Measurements from ENCODE around the gene ARHGAP24.
"Not testable (repeated sequence)": the region's sequence is repeated elsewhere in the genome, so short reads cannot be mapped to it uniquely, and the experiment has no call there.

The ARHGAP24 gene

GRCh38 chr4:85994576-85994975, 519.6 kb downstream of the ARHGAP24 start:
- no peak for DNase-seq (ENCODE audit: extremely low read depth in 1 of 2, low read depth in 1 of 2)

GRCh38 chr4:85995361-85995760, 520.4 kb downstream of the ARHGAP24 start:
- no peak for DNase-seq (ENCODE audit: extremely low read depth in 1 of 2, low read depth in 1 of 2)

DNA sequence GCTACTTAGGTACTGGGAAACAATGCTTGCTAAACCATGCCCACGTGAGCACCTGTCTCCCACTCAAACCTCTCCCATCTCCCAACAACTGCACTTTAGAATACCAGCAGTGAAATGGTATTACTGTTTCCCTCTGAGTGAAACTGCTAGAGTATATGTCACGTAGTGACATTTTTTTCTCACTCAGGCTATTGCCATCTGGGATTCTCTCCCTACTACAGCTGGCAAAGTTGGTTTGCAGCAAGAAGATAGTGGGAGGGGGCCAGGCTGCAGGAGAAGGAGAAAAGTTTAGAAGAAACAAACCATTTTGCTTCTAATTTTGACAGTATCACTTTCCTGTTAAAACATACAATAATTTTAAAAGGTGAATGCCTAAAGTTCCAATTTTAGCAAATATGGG, 526.6 kb downstream of the ARHGAP24 start:
- no peak for DNase-seq (ENCODE audit: extremely low read depth in 1 of 2, low read depth in 1 of 2)

GRCh38 chr4:86004030-86004429, 529.1 kb downstream of the ARHGAP24 start:
- no peak for DNase-seq (ENCODE audit: extremely low read depth in 1 of 2, low read depth in 1 of 2)

DNA sequence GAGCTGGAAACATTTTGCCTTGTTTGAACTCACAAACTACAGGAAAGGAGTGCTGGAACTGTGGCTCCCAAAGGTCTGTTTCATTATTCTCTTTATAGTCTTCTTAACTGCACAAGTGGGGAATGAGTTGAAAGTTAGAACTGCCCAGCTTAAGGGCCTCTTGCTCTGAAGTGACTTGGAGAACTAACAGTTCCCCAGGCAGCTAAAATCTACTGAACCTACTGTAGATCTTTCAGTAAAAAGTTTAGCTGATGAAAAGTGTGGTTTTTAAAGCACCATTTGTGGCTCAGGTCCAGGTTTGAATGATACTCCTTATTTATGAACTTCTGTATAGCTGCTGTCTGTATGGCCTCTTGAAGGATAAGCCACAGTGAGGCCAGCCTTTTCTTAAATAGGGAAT, 531.1 kb downstream of the ARHGAP24 start:
- no peak for DNase-seq (ENCODE audit: extremely low read depth in 1 of 2, low read depth in 1 of 2)

DNA sequence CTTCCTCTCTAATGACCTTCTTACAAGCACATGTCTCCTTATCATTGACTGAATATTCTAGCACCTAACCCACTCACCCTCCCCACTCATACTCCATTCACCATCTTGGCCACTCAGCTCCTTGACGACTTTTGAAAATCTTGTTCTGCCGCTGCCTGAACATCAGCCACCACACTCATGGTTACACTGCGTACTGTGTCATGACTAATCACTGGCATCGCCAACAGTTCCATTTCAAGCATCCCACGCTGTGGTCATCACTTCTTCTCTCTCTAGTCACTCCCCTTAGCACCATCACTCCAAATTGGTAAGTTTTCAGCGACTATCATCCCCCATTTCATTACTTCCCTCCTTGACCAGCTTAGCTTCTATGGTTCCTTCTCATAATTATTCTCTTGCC, 532.1 kb downstream of the ARHGAP24 start:
- no peak for DNase-seq (ENCODE audit: extremely low read depth in 1 of 2, low read depth in 1 of 2)

DNA sequence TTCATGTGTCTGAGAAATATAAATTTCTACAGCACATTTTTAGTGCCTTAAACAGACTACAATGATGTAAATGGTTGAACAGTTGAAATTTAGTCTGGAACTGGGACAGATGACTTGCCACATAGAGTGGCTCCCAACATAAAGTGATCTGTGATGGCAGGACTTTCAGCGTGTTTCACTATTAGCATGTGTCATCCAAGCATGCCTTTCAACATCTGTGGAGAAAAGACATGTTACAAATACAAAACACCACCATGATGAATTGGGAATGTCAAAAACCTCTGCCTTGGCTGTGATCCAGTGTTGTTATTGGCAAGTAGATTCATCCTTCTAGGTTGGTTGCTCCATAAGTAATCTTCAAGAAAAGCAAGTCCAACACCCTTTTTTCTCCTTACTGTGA, 536.2 kb downstream of the ARHGAP24 start:
- no peak for DNase-seq (ENCODE audit: extremely low read depth in 1 of 2, low read depth in 1 of 2)

DNA sequence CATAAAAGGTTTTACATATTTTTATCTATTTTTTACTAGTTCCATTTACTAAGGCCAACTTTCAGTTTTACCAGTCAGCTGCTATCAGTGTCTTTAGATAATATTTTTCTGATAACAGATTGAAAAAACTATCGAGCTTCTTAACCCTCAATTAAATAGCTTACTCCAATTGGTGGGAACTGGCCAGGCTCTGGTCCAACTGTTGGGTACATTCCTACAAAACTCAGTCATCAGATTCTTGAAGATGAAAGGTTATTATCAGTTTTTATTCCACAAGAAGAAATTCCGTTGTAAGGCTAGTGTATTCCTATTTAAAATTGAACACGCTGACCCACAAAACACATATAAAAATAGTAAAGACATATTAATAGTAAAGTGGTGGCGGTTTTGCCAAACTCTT, 538.7 kb downstream of the ARHGAP24 start:
- DNase-seq (ENCODE audit: extremely low read depth in 1 of 2, low read depth in 1 of 2), result no peak

- DNase-seq (ENCODE audit: extremely low read depth in 1 of 2, low read depth in 1 of 2), result no peak
Observed at GRCh38 chr4:86014599-86014998, 539.6 kb downstream of the ARHGAP24 start.

DNA sequence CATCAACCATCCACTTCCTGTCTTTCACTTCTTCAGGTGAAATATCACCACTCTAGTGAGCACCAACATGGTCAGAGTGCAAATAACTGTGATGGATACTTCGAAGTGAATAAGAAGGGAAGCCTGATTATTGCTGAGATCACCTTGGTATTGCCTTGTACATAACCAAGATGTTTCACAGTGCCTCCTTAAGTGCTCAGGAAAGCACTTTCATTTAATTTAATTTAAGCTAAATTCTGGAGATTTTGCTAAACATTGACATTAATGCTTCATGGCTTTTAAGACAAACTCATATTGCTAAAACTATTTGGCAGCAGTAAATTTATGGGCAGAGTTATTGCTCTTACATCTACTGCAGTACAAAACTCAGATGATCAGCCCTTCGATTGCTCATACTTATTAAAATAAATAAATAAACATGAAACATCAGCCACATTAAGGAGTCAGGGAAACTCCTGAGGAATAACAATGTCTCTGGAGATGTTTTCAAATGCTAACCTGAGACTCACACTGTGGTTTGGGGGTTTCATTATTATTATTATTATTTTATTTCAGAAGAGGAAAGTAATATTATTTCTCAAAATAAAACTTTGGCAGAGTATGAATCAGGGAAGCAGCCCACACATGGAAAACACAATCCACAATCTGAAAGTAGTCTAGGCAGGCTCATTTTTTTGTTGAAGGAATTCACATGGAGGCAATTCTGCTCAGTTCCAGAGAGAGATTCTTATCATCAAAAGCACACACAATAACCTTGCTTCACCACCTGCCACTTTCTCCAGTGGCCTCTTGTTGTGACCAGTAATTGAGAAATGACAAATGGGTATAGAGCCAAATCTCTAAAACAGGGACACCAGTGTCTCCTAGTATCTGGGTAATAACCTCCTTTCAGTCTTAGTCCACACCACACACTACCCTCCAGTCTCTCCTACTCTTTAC, 540.7 kb downstream of the ARHGAP24 start:
- DNase-seq (ENCODE audit: extremely low read depth in 1 of 2, low read depth in 1 of 2), result no peak

DNA sequence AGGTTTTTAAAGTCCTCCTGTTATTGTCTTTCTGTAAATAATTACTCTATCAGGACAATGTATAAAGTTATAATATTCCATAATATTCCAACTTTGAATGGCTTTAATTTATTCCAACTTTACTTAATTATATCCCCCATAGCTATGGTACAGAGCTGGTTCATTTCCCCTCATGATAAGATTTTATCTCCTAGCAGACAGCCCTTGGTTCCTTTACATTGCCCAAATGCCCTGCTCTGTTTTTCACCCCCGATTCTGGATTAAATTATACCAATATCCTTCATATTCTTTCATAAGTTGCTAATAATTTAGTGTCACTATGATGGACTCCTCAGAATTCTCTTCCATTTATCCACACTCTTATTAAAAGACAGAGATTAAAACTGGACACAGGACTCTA, 544.4 kb downstream of the ARHGAP24 start:
- DNase-seq (ENCODE audit: extremely low read depth in 1 of 2, low read depth in 1 of 2), result no peak

DNA sequence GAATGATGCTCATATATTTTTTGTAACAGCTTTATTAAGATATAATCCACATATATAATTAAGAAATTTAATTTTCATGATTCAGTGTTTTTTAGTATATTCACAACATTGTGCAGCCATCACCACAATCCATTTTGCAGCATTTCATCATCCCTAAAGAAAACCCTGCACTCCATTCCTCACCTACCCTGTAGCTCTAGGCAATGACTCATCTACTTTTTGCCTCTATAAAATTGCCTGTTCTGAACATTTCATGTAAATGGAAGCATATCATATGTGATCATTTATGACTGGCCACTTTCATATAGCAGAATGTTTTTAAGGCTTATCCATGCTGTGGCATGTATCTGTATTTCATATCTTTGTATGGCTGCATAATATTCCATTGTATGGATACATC, 545.0 kb downstream of the ARHGAP24 start:
- no peak for DNase-seq (ENCODE audit: extremely low read depth in 1 of 2, low read depth in 1 of 2)

DNA sequence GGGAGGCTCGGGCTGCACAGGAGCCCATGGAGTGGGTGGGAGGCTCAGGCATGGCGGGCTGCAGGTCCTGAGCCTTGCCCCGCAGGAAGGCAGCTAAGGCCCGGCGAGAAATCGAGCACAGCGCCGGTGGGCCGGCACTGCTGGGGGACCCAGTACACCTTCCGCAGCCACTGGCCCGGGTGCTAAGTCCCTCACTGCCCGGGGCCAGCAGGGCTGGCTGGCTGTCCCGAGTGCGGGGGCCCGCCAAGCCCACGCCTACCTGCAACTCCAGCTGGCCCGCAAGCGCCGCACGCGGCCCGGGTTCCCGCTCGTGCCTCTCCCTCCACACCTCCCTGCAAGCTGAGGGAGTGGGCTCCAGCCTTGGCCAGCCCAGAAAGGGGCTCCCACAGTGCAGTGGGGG, 546.7 kb downstream of the ARHGAP24 start:
- DNase-seq (ENCODE audit: extremely low read depth in 1 of 2, low read depth in 1 of 2), result not testable (repeated sequence)

- DNase-seq (ENCODE audit: extremely low read depth in 1 of 2, low read depth in 1 of 2), result no peak
Observed at GRCh38 chr4:86026720-86027119, 551.8 kb downstream of the ARHGAP24 start.

DNA sequence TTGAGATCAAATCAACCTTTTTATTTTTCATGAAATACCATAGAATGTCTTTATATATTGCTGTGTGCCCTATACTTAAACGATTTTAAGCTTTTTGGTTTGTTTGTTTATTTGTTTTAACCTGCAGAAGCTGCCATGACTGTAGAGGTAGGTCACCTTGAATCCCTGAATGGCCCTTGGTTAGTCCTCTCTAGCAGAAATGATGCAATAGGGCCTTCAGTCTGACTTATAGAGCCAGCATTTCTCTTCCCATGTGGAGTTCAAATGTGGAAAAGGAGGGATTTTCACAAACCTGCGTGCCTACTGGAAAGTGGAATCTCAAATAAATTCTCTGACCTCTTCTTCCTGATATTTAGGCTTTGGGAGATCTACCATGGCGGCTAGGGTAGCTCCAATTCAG, 557.0 kb downstream of the ARHGAP24 start:
- DNase-seq (ENCODE audit: extremely low read depth in 1 of 2, low read depth in 1 of 2), result no peak

DNA sequence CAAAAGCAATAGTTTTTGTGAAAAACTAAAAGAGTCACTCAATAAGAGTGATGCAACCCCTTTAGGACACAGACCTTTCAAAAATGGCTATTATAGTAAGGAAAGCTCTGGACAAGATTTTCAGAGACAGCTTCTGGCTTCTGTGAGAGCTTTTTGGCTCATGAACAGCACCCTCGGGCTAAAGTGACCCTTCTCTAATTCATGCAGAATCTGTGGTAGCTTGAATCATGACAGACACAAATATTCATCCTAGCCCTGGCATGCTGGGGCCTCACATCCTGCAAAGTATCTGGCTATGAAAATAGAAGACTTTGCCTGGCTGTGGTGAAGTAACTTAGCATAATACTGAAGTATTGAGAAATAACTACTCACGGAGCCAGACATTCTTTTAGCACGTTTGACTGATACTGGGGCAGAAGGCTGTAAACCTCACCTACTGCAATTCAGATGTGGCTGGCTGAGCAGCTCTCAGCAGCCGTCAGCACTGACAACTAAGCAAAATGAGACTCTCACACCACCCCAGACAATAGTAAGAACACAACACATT, 557.6 kb downstream of the ARHGAP24 start:
- no peak for DNase-seq (ENCODE audit: extremely low read depth in 1 of 2, low read depth in 1 of 2)

- no peak for DNase-seq (ENCODE audit: extremely low read depth in 1 of 2, low read depth in 1 of 2)
Observed at GRCh38 chr4:86033171-86033570, 558.2 kb downstream of the ARHGAP24 start.

GRCh38 chr4:86034616-86035015, 559.7 kb downstream of the ARHGAP24 start:
- no peak for DNase-seq (ENCODE audit: extremely low read depth in 1 of 2, low read depth in 1 of 2)

DNA sequence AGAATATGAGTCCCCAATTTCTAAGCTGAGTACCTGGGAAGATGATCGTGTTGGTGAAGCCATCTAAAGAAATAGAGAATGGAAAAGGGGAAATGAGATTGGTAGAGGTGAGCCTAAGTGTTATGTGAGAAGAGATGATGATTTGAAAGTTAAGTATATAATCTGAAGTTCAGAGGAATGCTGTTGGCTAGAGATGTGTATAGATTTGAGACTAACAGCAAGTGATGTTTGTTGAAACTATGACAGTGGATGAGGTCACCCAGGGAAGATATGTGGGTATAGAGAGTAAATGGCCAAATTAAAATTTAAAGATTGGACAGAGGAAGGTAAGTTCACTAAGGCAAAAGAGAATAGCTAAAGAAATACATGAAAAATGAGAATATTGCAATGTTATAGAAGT, 560.7 kb downstream of the ARHGAP24 start:
- no peak for DNase-seq (ENCODE audit: extremely low read depth in 1 of 2, low read depth in 1 of 2)

- no peak for DNase-seq (ENCODE audit: extremely low read depth in 1 of 2, low read depth in 1 of 2)
Observed at GRCh38 chr4:86036736-86037135, 561.8 kb downstream of the ARHGAP24 start.

GRCh38 chr4:86038037-86038436, 563.1 kb downstream of the ARHGAP24 start:
- no peak for DNase-seq (ENCODE audit: extremely low read depth in 1 of 2, low read depth in 1 of 2)

DNA sequence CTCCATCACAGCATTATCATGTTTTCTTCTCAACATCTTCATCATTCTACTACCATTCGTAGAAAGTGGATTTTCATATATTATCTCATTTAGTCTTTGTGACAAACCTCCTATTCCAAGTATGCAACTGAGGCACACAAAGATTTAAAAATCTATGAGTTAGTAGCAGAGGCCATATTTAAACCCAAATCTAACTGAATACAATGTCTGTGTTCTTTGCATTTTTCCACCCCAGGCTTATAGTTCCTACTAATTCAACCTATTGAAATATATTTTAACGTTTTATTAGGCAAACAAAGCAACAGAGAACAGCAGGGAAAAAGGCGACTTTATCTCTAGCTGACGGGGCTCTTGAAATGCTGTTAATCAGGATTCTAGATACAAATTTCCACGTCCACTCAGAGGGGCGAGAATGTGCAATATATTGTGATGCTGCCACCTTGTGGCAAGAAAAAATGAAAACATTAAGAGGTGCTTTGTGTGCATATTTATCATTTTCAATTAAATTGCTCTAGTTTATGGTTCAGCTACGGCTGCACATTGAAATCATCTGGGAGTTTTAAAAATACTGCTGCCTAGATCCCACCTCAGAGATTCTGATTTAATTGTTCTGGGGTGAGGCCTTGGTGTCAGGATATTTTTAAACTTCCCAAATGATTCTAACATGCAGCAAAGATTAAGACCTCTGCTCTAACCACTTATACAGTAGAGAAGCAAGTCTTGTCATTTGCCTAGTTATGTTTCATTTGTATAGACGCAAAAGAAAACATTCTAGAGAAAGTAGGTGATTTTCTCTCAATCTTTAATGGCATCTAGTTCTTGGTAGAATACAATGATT, 569.0 kb downstream of the ARHGAP24 start:
- no peak for DNase-seq (ENCODE audit: extremely low read depth in 1 of 2, low read depth in 1 of 2)

Data from stimulated activated CD8-positive, alpha-beta memory T cell treated with anti-CD3 and anti-CD28 coated beads, Interleukin-7, amount 100 ng/mL, for 48 hours (primary cell).